IgD-negative memory B cell (primary cell): ENCODE measurements around the gene NFIA. TPM values are rescaled to one million over a fixed set of nuclear protein-coding genes. Genes with fewer than 3 reads are reported as not detected.

Experiments
- H3K27ac Mint-ChIP-seq, 3 donors: one replicate each; pipeline ENCODE4 v1.8.0; 2020 to 2022; ENCODE audit warnings: mild to moderate bottlenecking in 3 of 3, mixed read lengths in 3 of 3, moderate library complexity in 1 of 3
- H3K27me3 Mint-ChIP-seq: one replicate; pipeline ENCODE4 v1.8.0; 2021; ENCODE audit warnings: mixed read lengths
- H3K36me3 Mint-ChIP-seq: one replicate; pipeline ENCODE4 v1.8.0; 2020; ENCODE audit warnings: mild to moderate bottlenecking, mixed read lengths
- H3K4me1 Mint-ChIP-seq, 3 donors: one replicate each; pipeline ENCODE4 v1.8.0; 2020 to 2022; ENCODE audit warnings: mixed read lengths in 3 of 3, mild to moderate bottlenecking in 1 of 3
- H3K4me3 Mint-ChIP-seq, 4 donors: one replicate each; pipeline ENCODE4 v1.8.0; 2020 to 2022; ENCODE audit warnings: mild to moderate bottlenecking in 4 of 4, mixed read lengths in 4 of 4, moderate library complexity in 3 of 4
- H3K9me3 Mint-ChIP-seq, 3 donors: one replicate each; pipeline ENCODE4 v1.8.0; 2020 to 2021; ENCODE audit warnings: mixed read lengths in 3 of 3, mild to moderate bottlenecking in 1 of 3
- polyA plus RNA-seq: library from polyadenylated mRNA; unstranded; fragments of 300-500 nt; fragmentation: Illumina TruSeq; gene quantifications from one replicate; pipeline ENCODE4 v1.2.3, GENCODE V29; 2021

The NFIA gene
- polyA plus RNA-seq, 1 donor from 2014 or later, result 0.93 TPM

DNA sequence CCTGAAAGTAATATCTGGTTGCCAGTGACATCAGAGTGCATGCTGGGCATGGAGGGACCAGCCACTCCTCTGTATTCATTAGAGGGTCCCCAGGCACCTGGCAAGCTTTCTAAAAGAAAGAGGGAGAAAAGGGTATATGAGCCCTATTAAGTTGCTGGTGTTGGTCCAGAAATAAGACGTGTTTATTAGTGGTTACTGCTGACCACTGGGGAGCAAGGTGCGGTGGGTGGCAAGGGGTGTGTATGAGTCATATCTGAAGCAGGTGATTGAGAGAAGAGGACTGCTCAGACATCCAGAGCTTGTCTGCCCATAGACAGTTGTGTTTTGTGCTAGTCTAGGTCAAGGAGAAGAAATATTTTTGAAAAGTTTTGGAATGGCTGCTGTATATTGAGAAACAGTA is 344.5 kb downstream of the NFIA start:
- Mint-ChIP-seq H3K27me3 (peaks cover 4% of the 10 kb centered on the region), H3K27ac (no peak overlapping the region), H3K4me3 (no peak overlapping the region), H3K36me3 (peaks cover 2% of the 10 kb centered on the region), H3K4me1 (peaks cover 0 to 4% (median 2%) of the 10 kb centered on the region in 3 donors), H3K9me3 (no peaks in the 10 kb centered on the region)

DNA sequence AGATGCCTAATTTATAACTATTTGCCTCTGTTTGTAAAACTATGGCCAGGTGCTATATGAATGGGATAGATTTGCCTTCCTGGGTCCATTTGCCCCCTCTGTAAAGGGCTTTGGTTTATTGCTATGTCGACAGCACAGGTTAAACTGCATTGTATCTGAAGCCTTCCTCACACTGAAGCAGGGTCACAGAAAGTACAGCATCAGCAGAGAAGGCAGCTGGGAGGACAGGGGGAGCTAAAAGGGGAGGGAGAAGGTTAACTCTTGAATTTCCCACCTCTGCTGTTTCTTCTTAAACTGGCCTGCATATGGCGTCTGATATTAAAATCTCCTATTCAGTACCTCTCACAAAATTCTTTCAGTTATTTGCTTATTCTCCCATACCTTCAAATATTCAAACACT is 345.1 kb downstream of the NFIA start:
- no peak overlapping the region for H3K4me3 Mint-ChIP-seq
- H3K27ac Mint-ChIP-seq, result no peak overlapping the region
- H3K36me3 Mint-ChIP-seq, result peaks cover 2% of the 10 kb centered on the region
- H3K9me3 Mint-ChIP-seq, result no peaks in the 10 kb centered on the region
- H3K27me3 Mint-ChIP-seq, result peaks cover 4% of the 10 kb centered on the region
- H3K4me1 Mint-ChIP-seq, result peaks cover 0 to 4% (median 2%) of the 10 kb centered on the region in 3 donors

DNA sequence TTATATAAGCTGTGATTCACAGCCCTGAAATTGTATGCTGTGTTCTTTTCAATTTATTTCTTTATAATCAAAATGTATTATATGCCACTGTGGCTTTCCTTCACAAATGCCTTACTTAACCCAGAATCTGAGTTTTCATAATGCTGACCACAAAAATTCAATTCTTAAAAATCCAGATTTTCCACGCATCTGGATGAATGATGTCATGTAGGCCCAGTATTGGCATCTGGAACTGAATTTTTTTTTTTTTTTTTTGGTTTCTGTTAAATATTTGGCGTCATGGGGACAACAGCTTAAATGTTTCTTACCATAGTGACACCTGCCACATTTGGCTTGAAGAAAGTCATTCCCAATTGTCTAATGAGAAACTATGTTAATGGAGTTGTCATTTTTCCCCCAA is 345.8 kb downstream of the NFIA start:
- H3K9me3 Mint-ChIP-seq, result no peaks in the 10 kb centered on the region
- no peak overlapping the region for H3K4me3 Mint-ChIP-seq
- peaks cover 0 to 4% (median 2%) of the 10 kb centered on the region in 3 donors for H3K4me1 Mint-ChIP-seq
- peaks cover 4% of the 10 kb centered on the region for H3K27me3 Mint-ChIP-seq
- peaks cover 2% of the 10 kb centered on the region for H3K36me3 Mint-ChIP-seq
- H3K27ac Mint-ChIP-seq, result no peak overlapping the region

DNA sequence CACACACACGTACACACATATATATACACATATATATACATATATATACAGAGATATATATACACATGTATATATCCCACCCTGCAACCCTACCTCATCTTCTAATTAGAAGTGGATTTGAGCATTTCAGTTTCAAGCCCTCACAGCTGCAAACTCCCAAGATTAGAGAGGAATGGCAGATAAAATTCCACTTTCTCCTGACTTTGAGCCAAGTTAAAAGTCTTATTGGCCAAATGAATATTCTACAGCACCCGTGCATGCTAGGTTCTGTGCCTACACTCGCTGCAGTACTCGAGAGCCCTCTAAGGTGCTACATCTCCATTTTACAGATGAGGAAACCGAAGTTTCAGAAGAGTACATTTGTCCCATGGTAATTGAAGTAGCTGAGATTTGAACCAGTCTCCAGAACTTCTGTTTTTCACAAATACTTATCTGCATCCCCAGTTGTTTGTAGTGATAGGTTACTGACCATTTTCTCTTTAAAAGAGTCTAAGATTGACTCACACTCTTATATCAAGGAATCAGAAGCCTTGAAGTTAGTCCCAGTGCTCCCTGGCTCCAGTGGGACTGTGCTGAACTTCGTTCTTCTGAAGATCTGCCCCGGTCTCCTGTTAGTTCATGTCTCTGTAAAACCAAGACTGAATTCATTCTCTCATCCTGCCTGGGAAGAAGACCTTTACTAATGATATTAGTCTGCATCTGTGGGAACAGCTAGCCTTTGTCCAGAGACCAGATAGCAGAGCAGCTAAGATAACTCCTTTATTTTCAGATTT is 350.4 kb downstream of the NFIA start:
- H3K4me3 Mint-ChIP-seq, result no peak overlapping the region
- H3K4me1 Mint-ChIP-seq, result no peaks in the 10 kb centered on the region
- H3K27me3 Mint-ChIP-seq, result peaks cover 12% of the 10 kb centered on the region
- H3K9me3 Mint-ChIP-seq, result no peaks in the 10 kb centered on the region
- H3K27ac Mint-ChIP-seq, result no peak overlapping the region
- no peaks in the 10 kb centered on the region for H3K36me3 Mint-ChIP-seq

DNA sequence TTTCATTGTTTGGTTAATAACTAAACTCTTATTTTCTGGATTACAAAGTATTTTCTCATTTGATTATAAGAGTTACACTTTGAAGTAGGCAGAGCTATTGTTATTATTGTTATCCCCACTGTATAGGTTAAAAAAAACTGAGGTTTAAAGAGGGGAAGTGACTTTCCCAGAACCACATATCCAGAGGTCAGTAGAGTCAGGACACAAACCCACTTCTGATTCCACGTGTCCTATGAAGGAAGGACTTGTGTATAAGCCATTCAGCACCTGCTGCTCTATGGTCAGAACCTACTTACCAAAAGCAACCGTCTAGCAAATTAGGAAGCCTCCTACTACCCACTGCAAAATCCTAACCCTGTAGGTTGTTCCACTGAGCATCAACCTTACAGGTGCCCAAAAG is 351.3 kb downstream of the NFIA start:
- Mint-ChIP-seq H3K4me1 (no peaks in the 10 kb centered on the region), H3K9me3 (no peaks in the 10 kb centered on the region), H3K27ac (no peak overlapping the region), H3K4me3 (no peak overlapping the region), H3K36me3 (no peaks in the 10 kb centered on the region), H3K27me3 (peaks cover 12% of the 10 kb centered on the region)

DNA sequence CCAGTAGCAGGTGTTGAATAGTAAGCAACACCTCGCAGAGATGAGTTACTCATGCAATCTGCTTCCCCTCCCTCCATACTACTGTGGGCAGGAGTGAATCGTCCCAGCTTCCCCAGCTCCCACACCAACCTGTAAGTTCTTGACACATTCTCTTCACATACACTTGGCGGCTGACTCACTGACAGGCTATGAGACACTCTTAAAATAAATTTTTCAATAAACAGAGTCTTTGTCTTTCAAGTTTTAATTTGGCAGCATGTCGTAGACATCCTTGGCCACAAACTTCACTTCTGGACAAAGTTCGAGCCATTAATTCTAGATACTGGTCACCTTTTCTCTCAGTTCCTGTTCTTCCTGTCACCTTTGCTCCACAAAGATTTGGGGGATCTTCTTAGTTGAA is 351.9 kb downstream of the NFIA start:
- H3K36me3 Mint-ChIP-seq, result no peaks in the 10 kb centered on the region
- H3K9me3 Mint-ChIP-seq, result no peaks in the 10 kb centered on the region
- H3K4me3 Mint-ChIP-seq, result no peak overlapping the region
- H3K27ac Mint-ChIP-seq, result peak overlapping the region in 1 of 3 donors; percentile 34
- H3K4me1 Mint-ChIP-seq, result no peaks in the 10 kb centered on the region
- peaks cover 12% of the 10 kb centered on the region for H3K27me3 Mint-ChIP-seq

DNA sequence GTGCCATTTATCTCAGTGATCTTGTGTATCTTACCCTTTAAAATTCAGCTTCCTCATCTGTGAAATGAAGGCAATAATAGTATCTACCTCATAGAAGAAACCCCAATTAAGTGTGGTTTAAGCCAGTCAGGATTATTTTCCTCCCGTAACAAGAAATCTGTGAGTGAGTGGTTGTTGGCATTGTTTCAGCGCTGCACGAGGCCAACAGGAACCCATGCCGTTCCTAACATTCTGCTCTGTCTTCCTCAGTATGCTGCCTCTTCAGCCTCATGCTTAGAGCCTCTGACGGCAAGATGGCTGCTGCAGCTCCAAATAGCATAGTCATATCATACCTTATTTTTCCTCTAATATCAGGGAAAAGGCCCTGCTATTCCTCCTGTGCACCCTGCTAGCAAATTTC is 352.9 kb downstream of the NFIA start:
- H3K9me3 Mint-ChIP-seq, result no peaks in the 10 kb centered on the region
- peaks cover 10% of the 10 kb centered on the region for H3K27me3 Mint-ChIP-seq
- H3K36me3 Mint-ChIP-seq, result peaks cover 1% of the 10 kb centered on the region
- H3K4me3 Mint-ChIP-seq, result no peak overlapping the region
- no peaks in the 10 kb centered on the region for H3K4me1 Mint-ChIP-seq
- H3K27ac Mint-ChIP-seq, result no peak overlapping the region

DNA sequence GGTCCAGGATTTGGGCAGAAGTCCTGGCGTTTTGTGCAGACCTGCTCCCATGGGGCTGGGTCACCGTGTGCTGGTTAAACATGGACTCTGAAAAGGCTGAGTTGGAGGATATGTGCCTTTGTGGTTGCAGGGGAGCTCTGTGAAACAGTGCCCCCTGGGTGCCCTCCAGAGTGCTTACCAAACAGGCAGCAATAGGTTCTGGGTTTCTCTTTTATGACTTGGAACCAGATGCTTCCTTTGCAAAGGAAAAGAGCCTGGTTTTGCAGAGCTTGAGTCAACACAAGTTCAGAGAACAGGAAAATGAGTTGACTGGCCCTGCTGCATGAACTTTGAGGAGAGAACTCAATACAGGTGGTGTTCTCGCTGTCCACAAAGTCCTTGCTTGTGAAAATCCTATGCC is 353.7 kb downstream of the NFIA start:
- Mint-ChIP-seq H3K4me1 (no peaks in the 10 kb centered on the region), H3K9me3 (no peaks in the 10 kb centered on the region), H3K36me3 (peaks cover 1% of the 10 kb centered on the region), H3K4me3 (no peak overlapping the region), H3K27ac (no peak overlapping the region), H3K27me3 (peaks cover 10% of the 10 kb centered on the region)

DNA sequence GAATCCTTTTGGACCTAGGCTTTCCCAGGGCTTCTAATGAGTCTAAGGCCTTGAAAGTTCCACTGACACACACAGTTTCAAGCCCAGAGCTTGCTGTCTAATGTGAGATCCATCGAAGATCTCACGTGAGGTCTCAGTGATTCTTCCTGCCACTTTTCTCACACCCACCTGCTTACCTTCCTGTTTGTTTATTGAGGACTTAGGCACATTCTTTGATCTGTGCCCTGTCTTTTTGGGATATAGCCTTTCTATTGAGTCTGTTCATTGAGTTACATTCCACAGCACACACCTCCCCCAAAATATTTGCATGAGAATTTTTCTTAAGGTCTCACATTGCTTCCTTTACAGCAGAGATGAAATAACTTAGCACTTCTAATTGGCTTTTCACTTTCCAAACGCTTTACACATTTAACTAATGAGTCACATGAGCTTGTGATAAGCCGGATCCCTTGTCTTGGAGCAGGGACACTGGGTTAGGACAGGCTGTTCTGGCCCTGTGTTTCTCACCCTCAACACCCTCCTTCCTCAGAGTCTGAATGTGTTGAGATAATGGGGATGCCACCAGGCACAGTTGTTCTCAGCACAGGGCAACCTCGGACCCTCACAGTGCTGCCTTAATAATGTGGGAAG is 354.2 kb downstream of the NFIA start:
- H3K27me3 Mint-ChIP-seq, result peaks cover 10% of the 10 kb centered on the region
- H3K9me3 Mint-ChIP-seq, result no peaks in the 10 kb centered on the region
- H3K36me3 Mint-ChIP-seq, result peaks cover 2% of the 10 kb centered on the region
- H3K4me3 Mint-ChIP-seq, result no peak overlapping the region
- no peaks in the 10 kb centered on the region for H3K4me1 Mint-ChIP-seq
- no peak overlapping the region for H3K27ac Mint-ChIP-seq

DNA sequence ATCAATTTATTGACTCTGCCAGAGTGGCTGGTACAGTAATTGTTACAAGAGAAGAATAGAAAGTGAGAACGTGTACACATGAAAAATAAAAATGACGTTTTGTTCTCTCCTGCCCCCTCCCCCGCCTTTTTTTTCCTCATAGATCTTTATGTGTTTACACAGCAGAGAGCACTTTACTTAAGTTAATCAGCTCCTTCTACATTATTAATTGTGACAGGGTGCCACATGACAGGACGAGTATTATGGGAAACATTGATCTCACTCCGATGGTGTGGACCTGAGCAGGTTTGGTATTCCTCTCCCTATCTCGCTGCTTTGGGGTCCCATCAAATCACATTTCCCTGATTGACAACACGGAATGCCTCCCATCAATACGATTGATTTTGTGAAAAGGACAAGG is 356.9 kb downstream of the NFIA start:
- Mint-ChIP-seq H3K27me3 (peaks cover 8% of the 10 kb centered on the region), H3K9me3 (no peaks in the 10 kb centered on the region), H3K36me3 (peaks cover 3% of the 10 kb centered on the region), H3K4me1 (no peaks in the 10 kb centered on the region), H3K4me3 (no peak overlapping the region), H3K27ac (no peak overlapping the region)

DNA sequence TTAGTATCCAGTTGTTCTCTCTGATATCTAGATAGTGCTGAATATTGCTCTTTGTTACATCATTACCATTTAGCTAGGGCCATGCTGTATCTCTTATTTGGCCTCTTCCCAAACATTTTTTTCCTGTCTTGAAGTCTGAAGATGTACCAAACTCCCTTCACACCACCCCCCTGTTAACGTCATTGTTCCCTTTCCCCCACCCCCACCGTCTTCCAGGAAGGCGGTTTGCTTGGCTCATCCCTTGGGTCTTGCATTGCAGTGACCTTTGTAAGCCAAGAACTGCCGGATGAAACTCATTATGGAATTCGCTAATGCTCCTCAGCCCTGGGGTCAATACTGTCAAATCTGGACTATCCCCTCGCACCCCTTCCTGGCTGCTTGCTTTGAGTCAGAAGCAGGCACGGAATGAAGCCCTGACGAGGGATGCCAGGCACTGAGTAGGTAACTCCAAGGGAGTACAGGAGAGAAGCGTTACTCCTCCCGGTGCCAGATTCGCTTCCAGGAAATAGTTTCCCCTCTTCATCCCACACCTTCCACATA is 359.4 kb downstream of the NFIA start:
- no peaks in the 10 kb centered on the region for H3K4me1 Mint-ChIP-seq
- H3K4me3 Mint-ChIP-seq, result no peak overlapping the region
- H3K9me3 Mint-ChIP-seq, result no peaks in the 10 kb centered on the region
- peaks cover 10% of the 10 kb centered on the region for H3K27me3 Mint-ChIP-seq
- H3K27ac Mint-ChIP-seq, result no peak overlapping the region
- H3K36me3 Mint-ChIP-seq, result peaks cover 3% of the 10 kb centered on the region

DNA sequence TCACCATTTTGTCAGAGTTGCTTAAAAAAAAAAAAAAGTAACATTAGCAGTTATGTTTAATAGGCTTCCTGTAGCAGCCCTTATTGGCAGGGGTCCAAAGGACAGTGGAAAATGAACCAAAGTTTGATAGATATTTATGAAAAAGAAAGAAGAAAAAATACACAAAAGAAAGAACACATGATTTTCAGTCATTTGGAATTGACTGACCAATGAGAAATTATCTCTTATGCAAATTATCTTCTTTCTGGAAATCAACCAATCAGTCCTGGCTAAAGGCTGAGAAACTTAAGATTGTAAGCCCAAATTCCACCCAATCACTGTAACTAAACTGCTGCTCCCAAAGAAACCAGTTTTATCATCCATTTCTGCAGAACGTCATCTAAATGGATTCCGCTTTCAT is 360.2 kb downstream of the NFIA start:
- Mint-ChIP-seq H3K9me3 (no peaks in the 10 kb centered on the region), H3K36me3 (peaks cover 3% of the 10 kb centered on the region), H3K4me3 (no peak overlapping the region), H3K27me3 (peaks cover 4% of the 10 kb centered on the region), H3K4me1 (no peaks in the 10 kb centered on the region), H3K27ac (no peak overlapping the region)

DNA sequence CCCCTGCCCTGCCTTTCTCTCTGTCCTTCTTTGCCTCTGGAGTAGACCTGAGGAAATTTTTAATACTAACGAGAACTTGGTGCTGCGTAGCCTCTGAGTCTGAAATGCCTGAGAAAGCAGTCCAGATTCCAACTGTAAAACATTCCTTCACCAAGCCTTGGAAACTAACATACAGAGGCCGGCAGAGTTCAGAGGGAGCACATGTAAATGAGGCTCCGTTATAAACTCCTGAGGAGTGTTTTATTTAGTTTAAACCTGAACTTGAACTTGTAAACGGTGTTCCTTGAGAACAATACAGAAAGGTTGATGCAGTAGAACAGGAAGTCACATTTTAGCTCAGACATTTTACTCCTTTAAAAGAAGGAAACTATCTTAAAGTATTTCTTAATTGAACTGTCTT is 361.9 kb downstream of the NFIA start:
- no peaks in the 10 kb centered on the region for H3K4me1 Mint-ChIP-seq
- H3K9me3 Mint-ChIP-seq, result no peaks in the 10 kb centered on the region
- H3K36me3 Mint-ChIP-seq, result peaks cover 3% of the 10 kb centered on the region
- no peak overlapping the region for H3K27ac Mint-ChIP-seq
- no peak overlapping the region for H3K4me3 Mint-ChIP-seq
- peaks cover 2% of the 10 kb centered on the region for H3K27me3 Mint-ChIP-seq

DNA sequence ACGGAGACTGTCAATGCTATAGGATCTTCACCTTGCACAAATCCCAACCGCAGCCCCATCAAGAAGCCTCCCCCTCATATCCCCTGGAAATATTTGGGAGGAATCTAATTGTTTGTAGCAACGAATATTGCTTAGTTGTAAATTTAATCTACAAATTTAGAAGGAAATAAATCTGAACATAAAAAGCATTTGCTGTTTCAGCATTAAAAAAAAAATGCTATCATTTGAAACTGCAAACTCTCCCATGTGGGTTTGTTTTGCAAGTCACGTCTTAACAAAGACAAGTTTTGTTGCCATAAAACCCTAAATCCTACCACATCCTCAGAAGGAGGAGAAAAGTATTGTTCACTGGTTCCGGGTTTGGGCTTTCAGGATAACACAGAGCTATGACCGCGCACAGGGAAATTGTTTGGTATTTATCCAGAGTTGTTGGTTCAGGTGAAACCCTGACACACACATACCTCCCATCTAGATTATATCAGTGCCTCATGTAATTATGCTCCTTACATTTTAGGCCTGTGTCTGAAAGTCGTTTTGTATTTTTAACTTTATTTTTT is 363.0 kb downstream of the NFIA start:
- peaks cover 2% of the 10 kb centered on the region for H3K36me3 Mint-ChIP-seq
- peaks cover 2% of the 10 kb centered on the region for H3K27me3 Mint-ChIP-seq
- no peak overlapping the region for H3K4me3 Mint-ChIP-seq
- H3K27ac Mint-ChIP-seq, result no peak overlapping the region
- no peaks in the 10 kb centered on the region for H3K9me3 Mint-ChIP-seq
- no peaks in the 10 kb centered on the region for H3K4me1 Mint-ChIP-seq

DNA sequence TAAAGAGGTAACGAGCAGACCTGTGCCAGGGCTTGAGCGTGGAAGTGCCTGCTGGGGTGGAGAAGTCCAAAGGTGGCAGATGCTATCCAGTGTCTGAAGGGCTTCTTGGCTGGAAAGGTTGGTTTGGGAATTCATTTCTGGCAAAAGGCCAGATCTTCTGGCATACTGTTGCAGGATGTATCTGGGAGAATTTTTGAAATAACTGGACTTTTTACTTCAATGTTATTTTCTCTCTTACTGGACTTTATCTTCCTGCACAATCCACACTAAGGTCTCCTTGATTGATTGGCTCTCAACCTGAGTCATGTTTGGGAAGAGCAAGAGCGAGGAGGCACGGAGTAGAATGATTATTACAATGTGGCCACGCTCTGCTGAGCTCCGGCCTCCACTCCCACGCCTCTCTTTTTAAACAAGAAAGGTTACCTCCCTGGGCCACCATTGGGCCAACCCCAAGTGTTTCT is 364.2 kb downstream of the NFIA start:
- Mint-ChIP-seq H3K4me1 (no peaks in the 10 kb centered on the region), H3K4me3 (no peak overlapping the region), H3K9me3 (no peaks in the 10 kb centered on the region), H3K27me3 (peaks cover 2% of the 10 kb centered on the region), H3K36me3 (peaks cover 1% of the 10 kb centered on the region), H3K27ac (no peak overlapping the region)
